Panc1 (cell line): ENCODE results near the gene TMEM253.

Experiments
- SIN3A ChIP-seq: IDR thresholded peaks from 2 replicates; pipeline ENCODE4 v1.6.1; 2012; ENCODE audit warnings: low read depth, mild to moderate bottlenecking, low read length, moderate library complexity, borderline replicate concordance; ENCODE audit not compliant: insufficient read depth
- TF ChIP-seq, protein P1 (sequence below): fragments of 450-650 bp; IDR thresholded peaks from 2 replicates; pipeline ENCODE4 v1.5.1; 2017; ENCODE audit warnings: mild to moderate bottlenecking
- TF ChIP-seq, protein P2 (sequence below), 2 experiments: IDR thresholded peaks; 2 replicates each; pipeline ENCODE4 v1.6.1; 2011 to 2012; ENCODE audit warnings: low read depth in 2 of 2, control low read depth in 1 of 2, low read length in 1 of 2, mild to moderate bottlenecking in 1 of 2, moderate library complexity in 1 of 2; ENCODE audit not compliant: insufficient read depth in 1 of 2

GRCh38 chr14:21105095-21105494, 4.2 kb downstream of the TMEM253 start:
- TF ChIP-seq, protein P1, sequence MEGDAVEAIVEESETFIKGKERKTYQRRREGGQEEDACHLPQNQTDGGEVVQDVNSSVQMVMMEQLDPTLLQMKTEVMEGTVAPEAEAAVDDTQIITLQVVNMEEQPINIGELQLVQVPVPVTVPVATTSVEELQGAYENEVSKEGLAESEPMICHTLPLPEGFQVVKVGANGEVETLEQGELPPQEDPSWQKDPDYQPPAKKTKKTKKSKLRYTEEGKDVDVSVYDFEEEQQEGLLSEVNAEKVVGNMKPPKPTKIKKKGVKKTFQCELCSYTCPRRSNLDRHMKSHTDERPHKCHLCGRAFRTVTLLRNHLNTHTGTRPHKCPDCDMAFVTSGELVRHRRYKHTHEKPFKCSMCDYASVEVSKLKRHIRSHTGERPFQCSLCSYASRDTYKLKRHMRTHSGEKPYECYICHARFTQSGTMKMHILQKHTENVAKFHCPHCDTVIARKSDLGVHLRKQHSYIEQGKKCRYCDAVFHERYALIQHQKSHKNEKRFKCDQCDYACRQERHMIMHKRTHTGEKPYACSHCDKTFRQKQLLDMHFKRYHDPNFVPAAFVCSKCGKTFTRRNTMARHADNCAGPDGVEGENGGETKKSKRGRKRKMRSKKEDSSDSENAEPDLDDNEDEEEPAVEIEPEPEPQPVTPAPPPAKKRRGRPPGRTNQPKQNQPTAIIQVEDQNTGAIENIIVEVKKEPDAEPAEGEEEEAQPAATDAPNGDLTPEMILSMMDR, result no peak
- TF ChIP-seq, protein P2, sequence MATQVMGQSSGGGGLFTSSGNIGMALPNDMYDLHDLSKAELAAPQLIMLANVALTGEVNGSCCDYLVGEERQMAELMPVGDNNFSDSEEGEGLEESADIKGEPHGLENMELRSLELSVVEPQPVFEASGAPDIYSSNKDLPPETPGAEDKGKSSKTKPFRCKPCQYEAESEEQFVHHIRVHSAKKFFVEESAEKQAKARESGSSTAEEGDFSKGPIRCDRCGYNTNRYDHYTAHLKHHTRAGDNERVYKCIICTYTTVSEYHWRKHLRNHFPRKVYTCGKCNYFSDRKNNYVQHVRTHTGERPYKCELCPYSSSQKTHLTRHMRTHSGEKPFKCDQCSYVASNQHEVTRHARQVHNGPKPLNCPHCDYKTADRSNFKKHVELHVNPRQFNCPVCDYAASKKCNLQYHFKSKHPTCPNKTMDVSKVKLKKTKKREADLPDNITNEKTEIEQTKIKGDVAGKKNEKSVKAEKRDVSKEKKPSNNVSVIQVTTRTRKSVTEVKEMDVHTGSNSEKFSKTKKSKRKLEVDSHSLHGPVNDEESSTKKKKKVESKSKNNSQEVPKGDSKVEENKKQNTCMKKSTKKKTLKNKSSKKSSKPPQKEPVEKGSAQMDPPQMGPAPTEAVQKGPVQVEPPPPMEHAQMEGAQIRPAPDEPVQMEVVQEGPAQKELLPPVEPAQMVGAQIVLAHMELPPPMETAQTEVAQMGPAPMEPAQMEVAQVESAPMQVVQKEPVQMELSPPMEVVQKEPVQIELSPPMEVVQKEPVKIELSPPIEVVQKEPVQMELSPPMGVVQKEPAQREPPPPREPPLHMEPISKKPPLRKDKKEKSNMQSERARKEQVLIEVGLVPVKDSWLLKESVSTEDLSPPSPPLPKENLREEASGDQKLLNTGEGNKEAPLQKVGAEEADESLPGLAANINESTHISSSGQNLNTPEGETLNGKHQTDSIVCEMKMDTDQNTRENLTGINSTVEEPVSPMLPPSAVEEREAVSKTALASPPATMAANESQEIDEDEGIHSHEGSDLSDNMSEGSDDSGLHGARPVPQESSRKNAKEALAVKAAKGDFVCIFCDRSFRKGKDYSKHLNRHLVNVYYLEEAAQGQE (IDR thresholded peaks at IDR 0.05; ENCODE audit: insufficient read depth in 1 of 2, low read depth in 2 of 2, low read length in 1 of 2), result no peak
- no peak for TF ChIP-seq SIN3A
